K562 (cell line): Measurements from ENCODE around the gene ODAM. TPM values are rescaled to one million over a fixed set of nuclear protein-coding genes. Genes with fewer than 3 reads are reported as not detected.

Experiments
- ATAC-seq: fragments of 200-7000 bp; cut with Tn5 transposase; 3 replicates; pipeline ENCODE4 v1.9.1; 2020; ENCODE audit warnings: moderate library complexity
- BruUV-seq: library from RNA; stranded (reverse); fragments of 400-500 nt; replicated peaks from 2 replicates; lab custom pipeline; 2021; lab: Mats Ljungman, UMichigan
- CTCF ChIA-PET: fragments of 300-600 bp; formaldehyde crosslinking; extraction: SDS; loops from one replicate; lab custom pipeline; 2021; ENCODE audit warnings: low intra/inter-chr PET ratio; lab: Yijun Ruan, JAX
- POLR2A ChIA-PET: fragments of 300-600, 350-650 bp; sonication (Branson Sonifier 250); formaldehyde crosslinking; extraction: SDS; loops from one replicate; lab custom pipeline; 2021; ENCODE audit warnings: antibody characterized with exemption, inconsistent platforms; lab: Yijun Ruan, JAX
- DNase-seq, 4 experiments: peaks; one replicate each; pipeline versions ENCODE4 v3.0.0 to v3.0.0-alpha.2; 2011 to 2018; ENCODE audit warnings: low spot score in 3 of 4, mixed read lengths in 3 of 4; ENCODE audit errors: extremely low read depth in 1 of 4
- FAIRE-seq: peaks from 2 replicates; lab custom pipeline; 2011; peaks lifted over from hg19 to GRCh38; lab: Jason Lieb, UNC
- H2AFZ ChIP-seq: 2 replicates; pipeline ENCODE4 v1.6.0; 2011; ENCODE audit warnings: low read depth, low read length, control low read depth, inconsistent platforms
- H3K27ac ChIP-seq: fragments of 200-600 bp; 3 replicates; pipeline ENCODE4 v1.8.0; 2011; ENCODE audit warnings: low read depth, mild to moderate bottlenecking, control low read depth, inconsistent platforms, low read length, moderate library complexity, mixed read lengths; ENCODE audit errors: extremely low read depth
- H3K27me3 ChIP-seq, 2 experiments: fragments of 300-600 bp in 1 of 2; 2 replicates in 1 of 2; 3 replicates in 1 of 2; pipeline versions ENCODE4 v1.6.0 to v1.8.0; 2011; ENCODE audit warnings: inconsistent platforms in 2 of 2, low read length in 2 of 2, mild to moderate bottlenecking in 1 of 2, mixed read lengths in 1 of 2, moderate library complexity in 1 of 2; ENCODE audit not compliant: control insufficient read depth in 2 of 2, insufficient read depth in 2 of 2
- H3K36me3 ChIP-seq: fragments of 300-600 bp; 3 replicates; pipeline ENCODE4 v1.8.0; 2011; ENCODE audit warnings: mild to moderate bottlenecking, low read length, inconsistent platforms; ENCODE audit not compliant: control insufficient read depth, insufficient read depth
- H3K4me1 ChIP-seq, 2 experiments: fragments of 200-600 bp in 1 of 2; replicated peaks in 1 of 2; 2 replicates in 1 of 2; 3 replicates in 1 of 2; pipeline versions ENCODE4 v1.5.1 to v1.8.0; 2011; ENCODE audit warnings: inconsistent platforms in 2 of 2, low read length in 2 of 2, mild to moderate bottlenecking in 1 of 2, mixed read lengths in 1 of 2, moderate library complexity in 1 of 2; ENCODE audit not compliant: control insufficient read depth in 2 of 2, insufficient read depth in 2 of 2
- H3K4me2 ChIP-seq: 2 replicates; pipeline ENCODE4 v1.6.1; 2011; ENCODE audit warnings: low read length, control low read depth, inconsistent platforms, mixed read lengths; ENCODE audit not compliant: insufficient read depth
- H3K4me3 ChIP-seq: fragments of 200-600 bp; sonication (generic), shearing (Covaris generic); 2 replicates; pipeline ENCODE4 v1.5.1; 2016; ENCODE audit warnings: control low read depth, inconsistent platforms
- H3K79me2 ChIP-seq: fragments of 200-600 bp; 3 replicates; pipeline ENCODE4 v1.8.0; 2011; ENCODE audit warnings: low read length, inconsistent platforms; ENCODE audit not compliant: control insufficient read depth, insufficient read depth
- H3K9ac ChIP-seq, 2 experiments: 2 replicates each; pipeline versions ENCODE4 v1.6.0 to v1.6.1; 2011; ENCODE audit warnings: low read depth in 2 of 2, low read length in 2 of 2, control low read depth in 1 of 2, inconsistent platforms in 1 of 2, mild to moderate bottlenecking in 1 of 2, mixed read lengths in 1 of 2; ENCODE audit not compliant: insufficient read depth in 1 of 2
- H3K9me1 ChIP-seq: one replicate; pipeline ENCODE4 v1.6.0; 2011; ENCODE audit warnings: inconsistent platforms, mild to moderate bottlenecking, low read length, moderate library complexity; ENCODE audit not compliant: control insufficient read depth, insufficient read depth
- H3K9me3 ChIP-seq: replicated peaks from 2 replicates; pipeline ENCODE4 v1.5.1; 2011; ENCODE audit warnings: low read depth, low read length, inconsistent platforms; ENCODE audit not compliant: control insufficient read depth, insufficient read depth
- H4K20me1 ChIP-seq: replicated peaks from 2 replicates; pipeline ENCODE4 v1.6.1; 2011; ENCODE audit warnings: low read length, inconsistent platforms, mixed read lengths; ENCODE audit not compliant: control insufficient read depth, insufficient read depth
- CBX1 ChIP-seq: sonication (generic); IDR thresholded peaks from 2 replicates; pipeline ENCODE4 v1.6.1; 2016; ENCODE audit warnings: antibody characterized with exemption, low read depth, mild to moderate bottlenecking
- GABPA ChIP-seq: fragments of 200-800 bp; sonication (Bioruptor generic); conservative IDR thresholded peaks from 2 replicates; pipeline ENCODE4 v1.6.1; 2016; ENCODE audit warnings: low read depth, missing genetic modification characterization, missing compliant biosample characterization
- KLF13 ChIP-seq: fragments of 450-650 bp; IDR thresholded peaks from 2 replicates; pipeline ENCODE4 v1.6.1; 2016; ENCODE audit warnings: missing genetic modification characterization, low read depth, mild to moderate bottlenecking, missing compliant biosample characterization, moderate library complexity, borderline replicate concordance
- TARDBP ChIP-seq: fragments of 450-650 bp; IDR thresholded peaks from 2 replicates; pipeline ENCODE4 v1.6.1; 2016
- ZNF134 ChIP-seq: fragments of 250-450 bp; sonication (Bioruptor Pico); conservative IDR thresholded peaks from 2 replicates; pipeline ENCODE4 v1.4.0; 2020
- ZNF274 ChIP-seq: IDR thresholded peaks from 2 replicates; pipeline ENCODE4 v1.6.1; 2011; ENCODE audit warnings: low read depth, mild to moderate bottlenecking, low read length, moderate library complexity, borderline replicate concordance
- ZNF347 ChIP-seq: fragments of 450-650 bp; formaldehyde crosslinking; IDR thresholded peaks from 2 replicates; pipeline ENCODE4 v1.4.0; 2020; ENCODE audit warnings: low read depth, mild to moderate bottlenecking, moderate library complexity
- ZNF778 ChIP-seq: fragments of 450-650 bp; formaldehyde crosslinking; IDR thresholded peaks from 2 replicates; pipeline ENCODE4 v1.4.0; 2020; ENCODE audit warnings: mild to moderate bottlenecking, moderate library complexity
- WGBS: fragments of 100-300 bp; shearing (Covaris generic); methylation state at CpG from one replicate; pipeline ENCODE4 v1.1.6; 2016; ENCODE audit warnings: low coverage, mixed read lengths; ENCODE audit not compliant: insufficient coverage; ENCODE audit errors: missing lambda C conversion rate; 5-methylcytosine and 5-hydroxymethylcytosine counted together
- in situ Hi-C: fragments of 300-500 bp; cut with MboI; formaldehyde crosslinking; loops from 4 replicates; pipeline ENCODE4 v1.15.0; 2018; ENCODE audit warnings: inconsistent platforms, mixed read lengths
- intact Hi-C: fragments of 100-400 bp; cut with micrococcal nuclease; formaldehyde crosslinking; loops from 2 replicates; pipeline ENCODE4 v1.14.2; 2022
- polyA plus RNA-seq, 8 experiments: library from polyadenylated mRNA; depleted of rRNA in 4 of 8; stranded (reverse) in 5 of 8; unstranded in 3 of 8; fragments of >200 nt; fragmentation: Nextera tagmentation in 2 of 8; fragmentation: Illumina TruSeq in 1 of 8; extraction: Ambion mirVana in 2 of 8; extraction: Trizol in 1 of 8; gene quantifications; 2 replicates each; pipeline versions ENCODE4 v1.2.1 to v1.2.3, GENCODE V29; 2011 to 2014; ENCODE audit warnings: inconsistent platforms in 1 of 8, missing spikeins in 1 of 8
- total RNA-seq, 7 experiments: library from RNA; depleted of rRNA in 6 of 7; stranded (reverse); fragments of >200 nt in 6 of 7; fragmentation: Illumina TruSeq in 2 of 7; extraction: Trizol in 2 of 7; gene quantifications; 2 replicates each; pipeline versions ENCODE4 v1.2.1 to v1.2.3, GENCODE V29; 2011 to 2021; ENCODE audit warnings: low replicate concordance in 1 of 7
- TF ChIP-seq, protein P1 (sequence below): sonication (generic); formaldehyde crosslinking; IDR thresholded peaks from 2 replicates; pipeline ENCODE4 v1.8.0; 2022; ENCODE audit warnings: missing genetic modification reagents, mild to moderate bottlenecking, borderline replicate concordance
- TF ChIP-seq, protein P2 (sequence below): fragments of 450-650 bp; conservative IDR thresholded peaks from 2 replicates; pipeline ENCODE4 v1.6.1; 2016; ENCODE audit warnings: missing genetic modification characterization, low read depth, mild to moderate bottlenecking, control low read depth, missing compliant biosample characterization
- TF ChIP-seq, protein P3 (sequence below), 2 experiments: fragments of 200-800 bp in 1 of 2; sonication (Bioruptor generic) in 1 of 2; sonication (generic) in 1 of 2; formaldehyde crosslinking in 1 of 2; IDR thresholded peaks in 1 of 2; conservative IDR thresholded peaks in 1 of 2; 2 replicates each; pipeline versions ENCODE4 v1.5.0 to v1.6.1; 2016 to 2020; ENCODE audit warnings: missing compliant biosample characterization in 1 of 2, missing genetic modification characterization in 1 of 2, missing genetic modification reagents in 1 of 2
- TF ChIP-seq, protein P4 (sequence below): sonication (generic); formaldehyde crosslinking; IDR thresholded peaks from 2 replicates; pipeline ENCODE4 v1.9.0; 2022; ENCODE audit warnings: mild to moderate bottlenecking, missing genetic modification reagents
- TF ChIP-seq, protein P5 (sequence below), 3 experiments: fragments of 200-800 bp in 1 of 3; sonication (Bioruptor generic) in 1 of 3; sonication (generic) in 1 of 3; formaldehyde crosslinking in 1 of 3; IDR thresholded peaks; 2 replicates each; pipeline versions ENCODE4 v1.6.1 to v1.8.0; 2016 to 2022; ENCODE audit warnings: mild to moderate bottlenecking in 2 of 3, missing compliant biosample characterization in 2 of 3, missing genetic modification characterization in 2 of 3, missing genetic modification reagents in 1 of 3

Gene ODAM
- total and polyA plus RNA-seq, 9 of the 15 experiments (the other 6 are each of a cell fraction or from before 2014, with no cell fraction given), result not detected

DNA sequence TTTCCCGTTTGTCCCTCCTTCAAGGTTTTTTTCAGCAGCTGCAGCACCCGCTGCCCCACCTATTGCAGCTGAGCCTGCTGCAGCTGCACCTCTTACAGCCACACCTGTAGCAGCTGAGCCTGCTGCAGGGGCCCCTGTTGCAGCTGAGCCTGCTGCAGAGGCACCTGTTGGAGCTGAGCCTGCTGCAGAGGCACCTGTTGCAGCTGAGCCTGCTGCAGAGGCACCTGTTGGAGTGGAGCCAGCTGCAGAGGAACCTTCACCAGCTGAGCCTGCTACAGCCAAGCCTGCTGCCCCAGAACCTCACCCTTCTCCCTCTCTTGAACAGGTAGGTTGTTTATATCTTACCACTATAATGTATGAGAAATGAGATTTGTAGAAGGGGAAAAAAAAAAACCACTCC is 36.9 kb upstream of the ODAM start:
- no peak overlapping the region for H3K9ac ChIP-seq
- WGBS, result 0% methylated on average over 2 of the region's 2 CpGs
- no peak for TF ChIP-seq TARDBP
- TF ChIP-seq, protein P1, sequence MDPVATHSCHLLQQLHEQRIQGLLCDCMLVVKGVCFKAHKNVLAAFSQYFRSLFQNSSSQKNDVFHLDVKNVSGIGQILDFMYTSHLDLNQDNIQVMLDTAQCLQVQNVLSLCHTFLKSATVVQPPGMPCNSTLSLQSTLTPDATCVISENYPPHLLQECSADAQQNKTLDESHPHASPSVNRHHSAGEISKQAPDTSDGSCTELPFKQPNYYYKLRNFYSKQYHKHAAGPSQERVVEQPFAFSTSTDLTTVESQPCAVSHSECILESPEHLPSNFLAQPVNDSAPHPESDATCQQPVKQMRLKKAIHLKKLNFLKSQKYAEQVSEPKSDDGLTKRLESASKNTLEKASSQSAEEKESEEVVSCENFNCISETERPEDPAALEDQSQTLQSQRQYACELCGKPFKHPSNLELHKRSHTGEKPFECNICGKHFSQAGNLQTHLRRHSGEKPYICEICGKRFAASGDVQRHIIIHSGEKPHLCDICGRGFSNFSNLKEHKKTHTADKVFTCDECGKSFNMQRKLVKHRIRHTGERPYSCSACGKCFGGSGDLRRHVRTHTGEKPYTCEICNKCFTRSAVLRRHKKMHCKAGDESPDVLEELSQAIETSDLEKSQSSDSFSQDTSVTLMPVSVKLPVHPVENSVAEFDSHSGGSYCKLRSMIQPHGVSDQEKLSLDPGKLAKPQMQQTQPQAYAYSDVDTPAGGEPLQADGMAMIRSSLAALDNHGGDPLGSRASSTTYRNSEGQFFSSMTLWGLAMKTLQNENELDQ (CRISPR knock-in tag), result no peak
- TF ChIP-seq, protein P2, sequence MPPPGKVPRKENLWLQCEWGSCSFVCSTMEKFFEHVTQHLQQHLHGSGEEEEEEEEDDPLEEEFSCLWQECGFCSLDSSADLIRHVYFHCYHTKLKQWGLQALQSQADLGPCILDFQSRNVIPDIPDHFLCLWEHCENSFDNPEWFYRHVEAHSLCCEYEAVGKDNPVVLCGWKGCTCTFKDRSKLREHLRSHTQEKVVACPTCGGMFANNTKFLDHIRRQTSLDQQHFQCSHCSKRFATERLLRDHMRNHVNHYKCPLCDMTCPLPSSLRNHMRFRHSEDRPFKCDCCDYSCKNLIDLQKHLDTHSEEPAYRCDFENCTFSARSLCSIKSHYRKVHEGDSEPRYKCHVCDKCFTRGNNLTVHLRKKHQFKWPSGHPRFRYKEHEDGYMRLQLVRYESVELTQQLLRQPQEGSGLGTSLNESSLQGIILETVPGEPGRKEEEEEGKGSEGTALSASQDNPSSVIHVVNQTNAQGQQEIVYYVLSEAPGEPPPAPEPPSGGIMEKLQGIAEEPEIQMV (tag), result no peak
- TF ChIP-seq GABPA (tag), result no peak
- TF ChIP-seq, protein P3, sequence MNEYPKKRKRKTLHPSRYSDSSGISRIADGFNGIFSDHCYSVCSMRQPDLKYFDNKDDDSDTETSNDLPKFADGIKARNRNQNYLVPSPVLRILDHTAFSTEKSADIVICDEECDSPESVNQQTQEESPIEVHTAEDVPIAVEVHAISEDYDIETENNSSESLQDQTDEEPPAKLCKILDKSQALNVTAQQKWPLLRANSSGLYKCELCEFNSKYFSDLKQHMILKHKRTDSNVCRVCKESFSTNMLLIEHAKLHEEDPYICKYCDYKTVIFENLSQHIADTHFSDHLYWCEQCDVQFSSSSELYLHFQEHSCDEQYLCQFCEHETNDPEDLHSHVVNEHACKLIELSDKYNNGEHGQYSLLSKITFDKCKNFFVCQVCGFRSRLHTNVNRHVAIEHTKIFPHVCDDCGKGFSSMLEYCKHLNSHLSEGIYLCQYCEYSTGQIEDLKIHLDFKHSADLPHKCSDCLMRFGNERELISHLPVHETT (CRISPR knock-in tag; conservative IDR thresholded peaks at IDR 0.05 in 1 of 2, IDR thresholded peaks at IDR 0.05 in 1 of 2), result no peak
- TF ChIP-seq ZNF347 (CRISPR knock-in tag), result no peak
- no peak for TF ChIP-seq ZNF134 (CRISPR knock-in tag)
- TF ChIP-seq, protein P4, sequence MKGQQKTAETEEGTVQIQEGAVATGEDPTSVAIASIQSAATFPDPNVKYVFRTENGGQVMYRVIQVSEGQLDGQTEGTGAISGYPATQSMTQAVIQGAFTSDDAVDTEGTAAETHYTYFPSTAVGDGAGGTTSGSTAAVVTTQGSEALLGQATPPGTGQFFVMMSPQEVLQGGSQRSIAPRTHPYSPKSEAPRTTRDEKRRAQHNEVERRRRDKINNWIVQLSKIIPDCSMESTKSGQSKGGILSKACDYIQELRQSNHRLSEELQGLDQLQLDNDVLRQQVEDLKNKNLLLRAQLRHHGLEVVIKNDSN (CRISPR knock-in tag), result no peak
- no peak for TF ChIP-seq KLF13
- TF ChIP-seq, protein P5, sequence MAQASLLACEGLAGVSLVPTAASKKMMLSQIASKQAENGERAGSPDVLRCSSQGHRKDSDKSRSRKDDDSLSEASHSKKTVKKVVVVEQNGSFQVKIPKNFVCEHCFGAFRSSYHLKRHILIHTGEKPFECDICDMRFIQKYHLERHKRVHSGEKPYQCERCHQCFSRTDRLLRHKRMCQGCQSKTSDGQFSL (CRISPR knock-in tag; IDR thresholded peaks at IDR 0.05), result no peak
- TF ChIP-seq, protein P5 (tag; IDR thresholded peaks at IDR 0.05), result no peak
- TF ChIP-seq ZNF274, result no peak
- TF ChIP-seq CBX1, result no peak
- no peak for TF ChIP-seq ZNF778 (CRISPR knock-in tag)
- TF ChIP-seq, all 486 proteins: peak for 0
- CTCF ChIA-PET, result no interaction called here
- no peak overlapping the region for H3K27ac ChIP-seq
- intact Hi-C loops, result no loop called here
- H3K9me3 ChIP-seq, result no peaks in the 10 kb centered on the region; the same call in 1 of the 2 replicates
- H3K79me2 ChIP-seq, result no peaks in the 10 kb centered on the region
- POLR2A ChIA-PET, result no interaction called here
- ATAC-seq, result no peak
- no TSS peak for BruUV-seq
- H4K20me1 ChIP-seq, result no peaks in the 10 kb centered on the region
- H3K27me3 ChIP-seq, result no peaks in the 10 kb centered on the region
- H3K36me3 ChIP-seq, result no peaks in the 10 kb centered on the region
- no peak for FAIRE-seq
- no peak for DNase-seq
- no peaks in the 10 kb centered on the region for H3K9me1 ChIP-seq
- H2AFZ ChIP-seq, result no peak overlapping the region
- H3K4me1 ChIP-seq, result no peaks in the 10 kb centered on the region
- H3K4me2 ChIP-seq, result no peak overlapping the region
- in situ Hi-C loops, result no loop called here
- no peak overlapping the region for H3K4me3 ChIP-seq
